ENCODE data around the gene SAMD9L.
"Not testable (repeated sequence)": the region's sequence is repeated elsewhere in the genome, so short reads cannot be mapped to it uniquely, and the experiment has no call there.

The SAMD9L gene

GRCh38 chr7:93145354-93145753 lies 2.8 kb downstream of the SAMD9L start:
- DNase-seq, result no peak

- no peak for DNase-seq
Measured at GRCh38 chr7:93142127-93142526, 6.1 kb downstream of the SAMD9L start.

- no peak for DNase-seq
Measured at GRCh38 chr7:93140582-93141191, 7.5 kb downstream of the SAMD9L start.

- DNase-seq, result no peak
Measured at GRCh38 chr7:93138576-93138975, 9.6 kb downstream of the SAMD9L start.

- DNase-seq, result no peak
Measured at GRCh38 chr7:93133005-93133404, 15.2 kb downstream of the SAMD9L start.

GRCh38 chr7:93132216-93132615 lies 16.0 kb downstream of the SAMD9L start:
- DNase-seq, result no peak

- DNase-seq, result not testable (repeated sequence)
Measured at GRCh38 chr7:93126954-93127353, 21.2 kb downstream of the SAMD9L start.

GRCh38 chr7:93123532-93123931 lies 24.7 kb downstream of the SAMD9L start:
- DNase-seq, result not testable (repeated sequence)

GRCh38 chr7:93120592-93121549 lies 27.3 kb downstream of the SAMD9L start:
- DNase-seq, result no peak

- no peak for DNase-seq
Measured at GRCh38 chr7:93119191-93119905, 28.8 kb downstream of the SAMD9L start.

GRCh38 chr7:93117852-93118530 lies 30.2 kb downstream of the SAMD9L start, which contains the start of gene SAMD9:
Gene SAMD9, minus strand, starts transcription at chr7:93117979. Its CDS starts 11,882 bp downstream, at chr7:93106097.
- peak; percentile 88 for DNase-seq

- DNase-seq, result peak; percentile 10
Measured at GRCh38 chr7:93117327-93117726, 30.9 kb downstream of the SAMD9L start.

GRCh38 chr7:93115796-93116195 lies 32.4 kb downstream of the SAMD9L start:
- DNase-seq, result peak; percentile 7

- DNase-seq, result no peak
Measured at GRCh38 chr7:93108003-93108402, 40.2 kb downstream of the SAMD9L start.

- no peak for DNase-seq
Measured at GRCh38 chr7:93097388-93097787, 50.8 kb downstream of the SAMD9L start.

- DNase-seq, result peak; percentile 24
Measured at GRCh38 chr7:93092757-93093370, 55.3 kb downstream of the SAMD9L start.

All from CD4-positive, alpha-beta T cell treated with Interleukin-17A for 1 hour (primary cell).